ENCODE data around the gene NPR2.

Gene NPR2

DNA sequence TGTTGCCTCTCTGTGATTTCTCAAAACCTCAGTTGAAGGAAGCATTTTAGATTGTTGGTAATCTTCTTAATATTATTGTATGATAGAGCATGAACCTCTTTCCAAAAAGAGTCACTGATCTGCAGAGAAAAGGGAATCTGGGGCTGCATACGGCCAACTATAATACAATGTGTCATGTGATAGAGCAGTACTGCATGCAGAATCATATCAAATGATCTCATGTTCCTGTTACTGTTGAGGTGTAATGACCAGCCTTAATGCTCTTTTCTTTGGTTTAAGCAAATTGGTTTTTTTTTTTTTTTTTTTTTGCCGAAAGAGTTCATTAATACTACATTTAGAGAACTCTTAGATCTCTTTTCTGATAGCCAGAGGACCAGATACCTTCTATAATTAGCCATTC lies 24.4 kb upstream of the NPR2 start:
- DNase-seq = no peak

DNA sequence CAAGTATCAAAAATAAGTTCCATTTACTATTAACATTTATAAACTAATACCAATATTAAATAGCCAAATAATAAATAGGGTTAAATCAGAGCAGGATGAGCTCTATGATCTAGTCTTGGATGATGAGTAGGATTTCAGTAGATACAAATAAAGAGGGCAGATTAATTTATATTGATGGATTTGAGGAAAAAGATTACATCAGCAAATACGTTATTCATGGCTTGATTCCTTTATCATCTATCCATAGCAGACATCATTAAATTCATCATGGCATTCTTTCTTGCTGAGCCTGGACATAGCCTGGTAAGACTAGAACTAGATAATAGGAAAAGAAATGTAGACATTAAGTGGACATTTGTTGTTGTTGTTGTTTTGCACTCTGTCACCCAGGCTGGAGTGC lies 23.9 kb upstream of the NPR2 start:
- DNase-seq = no peak

DNA sequence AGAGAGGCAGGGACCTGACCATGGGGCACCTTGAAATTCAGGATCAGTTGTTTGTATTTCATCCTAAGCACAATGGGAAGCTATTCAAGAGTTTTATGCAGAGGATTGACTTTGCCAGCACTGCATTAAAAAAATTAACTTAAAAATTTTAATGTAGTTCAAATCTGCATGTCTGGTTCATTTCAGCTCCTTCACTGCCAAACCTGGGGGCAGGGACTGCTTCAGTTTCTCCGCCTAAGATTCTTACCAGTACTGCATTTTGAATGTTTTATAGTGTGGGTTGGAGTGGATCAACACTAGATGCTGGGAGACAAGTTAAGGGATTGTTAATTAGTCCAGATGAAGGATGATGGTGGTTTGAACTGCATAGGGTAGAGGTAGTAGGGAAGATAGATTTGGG lies 21.6 kb upstream of the NPR2 start:
- no peak for DNase-seq

DNA sequence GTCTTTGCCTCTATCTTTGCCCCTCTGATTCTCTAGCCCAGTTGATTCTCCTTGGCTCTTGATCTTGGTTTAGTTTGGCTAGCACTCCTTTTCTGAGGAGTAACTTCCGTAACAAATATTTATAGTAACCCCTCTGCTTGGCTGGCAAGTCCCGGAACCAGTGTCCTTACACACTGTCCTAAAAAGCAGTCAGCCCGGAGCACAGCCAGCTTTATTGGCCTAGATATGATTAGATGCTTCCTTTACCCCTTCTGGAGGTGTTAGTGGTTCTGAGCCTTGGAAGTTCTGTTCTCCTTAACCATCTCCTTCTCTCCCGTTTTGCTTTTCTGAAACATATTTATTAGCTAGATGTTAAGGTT lies 20.3 kb upstream of the NPR2 start:
- DNase-seq = no peak

DNA sequence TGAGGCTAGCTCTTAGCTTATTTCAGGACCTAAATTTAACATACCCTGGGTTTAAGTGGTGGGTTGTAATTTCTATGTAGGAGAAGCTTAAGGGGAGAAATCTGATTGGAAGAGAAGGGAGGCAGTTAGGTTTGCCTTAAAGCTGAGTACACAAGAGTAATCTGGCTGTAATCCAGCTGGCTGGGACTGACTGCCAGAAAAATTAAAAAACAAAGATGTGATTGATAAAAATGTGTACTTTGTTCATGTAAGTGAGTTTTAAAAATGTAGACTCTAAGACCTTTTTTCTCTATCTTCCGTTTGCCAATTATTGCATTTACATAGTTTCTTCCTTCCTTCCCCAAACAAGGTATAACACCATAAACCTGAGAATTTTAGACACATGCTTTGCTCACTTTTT lies 19.9 kb upstream of the NPR2 start:
- DNase-seq = peak; percentile 20

DNA sequence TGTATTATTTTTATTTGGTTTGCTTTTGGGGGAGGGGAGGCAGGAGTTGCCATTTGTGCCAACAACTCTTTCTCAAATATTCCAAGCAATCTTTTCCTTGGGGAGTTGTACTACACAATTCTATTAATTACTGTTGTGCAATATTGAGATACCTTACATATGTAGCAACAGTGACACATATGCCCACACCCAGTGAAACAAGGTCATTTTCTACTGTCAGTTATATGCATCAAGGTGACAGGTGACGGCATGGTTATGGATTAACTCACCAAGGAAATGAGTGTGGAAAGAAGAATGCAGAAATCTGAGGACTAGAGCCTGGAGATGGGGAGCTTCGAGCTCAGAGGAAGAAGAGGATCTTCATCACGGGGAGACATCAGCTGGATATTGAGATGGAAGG lies 19.4 kb upstream of the NPR2 start:
- DNase-seq = no peak

DNA sequence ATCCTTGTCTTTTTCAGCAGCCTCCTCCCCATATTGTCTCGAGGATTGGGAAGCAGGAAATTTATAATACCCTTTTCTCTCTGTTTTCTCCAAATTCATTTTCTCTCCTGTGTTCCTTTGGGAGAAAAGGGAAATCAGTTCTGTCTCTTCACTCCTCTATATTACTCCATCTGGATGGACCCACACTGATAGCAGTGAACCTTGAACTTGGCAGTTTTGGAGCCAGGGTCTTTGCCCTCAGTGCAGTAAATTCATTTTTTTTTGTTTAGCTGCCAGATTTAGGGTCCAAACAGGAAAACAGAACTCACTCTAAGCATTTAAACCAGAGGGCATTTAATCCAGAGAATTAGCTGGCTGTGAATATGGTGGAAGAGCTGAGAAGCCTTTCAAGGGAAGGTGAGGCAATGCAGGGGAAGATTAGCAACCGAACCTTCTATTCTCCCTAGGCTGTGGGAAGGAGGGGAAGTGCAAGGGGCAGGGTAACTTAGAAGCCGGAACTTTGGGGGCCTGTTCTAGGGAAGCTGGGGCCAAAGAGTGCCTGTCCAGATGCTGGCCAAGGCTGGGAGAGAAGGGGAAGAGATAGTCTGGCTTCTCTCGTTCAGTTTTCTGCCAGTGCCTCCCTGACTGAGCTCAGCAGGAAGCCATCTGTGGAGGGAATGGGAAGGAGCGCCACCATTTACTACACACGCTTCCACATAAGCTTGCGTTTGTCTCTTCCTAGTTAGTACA lies 16.3 kb upstream of the NPR2 start:
- peak; percentile 21 for DNase-seq

DNA sequence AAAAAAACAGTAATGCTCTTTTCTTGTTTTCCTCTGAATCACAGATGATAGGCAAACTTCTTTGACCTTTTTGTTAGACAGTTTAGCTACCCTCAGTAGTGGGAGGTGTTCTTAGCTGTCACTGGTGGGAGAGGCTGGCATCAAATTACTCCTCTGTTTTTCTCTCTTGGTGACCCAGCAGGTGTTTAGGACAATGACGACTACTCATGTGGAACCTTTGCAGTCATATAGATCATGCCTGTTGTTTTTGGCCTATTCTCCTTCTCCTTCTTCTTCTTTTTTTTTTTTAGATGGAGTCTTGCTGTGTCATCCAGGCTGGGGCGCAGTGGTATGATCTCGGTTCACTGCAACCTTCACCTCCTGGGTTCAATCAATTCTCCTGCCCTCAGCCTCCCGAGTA lies 15.4 kb upstream of the NPR2 start:
- peak; percentile 76 for DNase-seq

DNA sequence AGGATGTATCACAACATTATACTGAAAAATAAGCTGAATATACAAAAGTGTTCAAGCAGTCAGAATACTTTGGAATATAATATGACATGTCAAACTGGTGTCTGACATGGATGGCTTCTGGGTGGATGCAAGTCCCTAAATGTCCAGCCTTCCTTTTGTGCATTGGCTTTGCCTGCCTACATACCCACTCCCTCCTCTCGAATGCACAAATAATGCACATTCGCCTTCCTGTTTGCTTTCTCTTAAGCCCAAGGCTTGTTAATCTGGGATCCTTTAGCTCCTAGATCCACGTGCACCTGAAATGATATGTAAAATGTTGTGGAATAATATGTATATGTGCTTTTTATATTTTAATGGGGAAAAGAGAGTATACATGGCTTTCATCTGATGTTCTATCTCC lies 12.9 kb upstream of the NPR2 start:
- peak; percentile 24 for DNase-seq

DNA sequence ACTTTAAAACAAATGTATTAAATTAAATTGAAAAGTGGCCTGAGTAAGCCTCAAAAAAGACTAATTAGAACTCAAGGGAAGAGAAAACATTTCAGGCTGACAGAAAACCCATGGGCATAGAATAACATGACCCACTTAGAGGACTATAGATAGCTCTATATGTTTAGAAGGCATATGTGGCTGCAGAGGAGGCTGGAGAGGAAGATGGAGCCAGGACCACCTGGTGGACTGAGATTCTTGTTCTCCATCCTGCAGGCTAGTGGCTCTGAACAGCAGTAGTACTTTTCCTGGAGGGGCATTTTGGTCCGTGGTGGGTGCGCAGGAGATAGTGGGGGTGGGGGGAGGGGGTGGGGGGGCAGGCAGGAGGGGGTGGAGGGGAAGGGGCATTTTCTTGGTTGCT lies 10.3 kb upstream of the NPR2 start:
- DNase-seq = no peak

DNA sequence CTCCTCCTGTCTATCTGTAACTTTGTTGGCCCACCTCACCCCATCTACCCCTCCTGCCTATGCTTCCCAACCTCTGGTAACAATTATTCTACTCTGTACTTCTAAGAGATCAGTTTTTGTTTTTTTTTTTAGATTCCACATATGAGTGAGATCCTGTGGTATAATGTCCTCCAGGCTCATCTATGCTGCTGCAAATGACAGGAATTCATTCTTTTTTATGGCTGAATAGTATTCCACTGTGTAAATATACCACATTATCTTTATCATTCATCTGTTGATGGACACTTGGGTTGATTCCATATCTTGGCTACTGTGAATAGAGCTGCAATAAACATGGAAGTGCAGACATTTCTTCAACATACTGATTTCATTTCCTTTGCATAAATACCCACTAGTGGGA lies 8.0 kb upstream of the NPR2 start:
- DNase-seq = no peak

DNA sequence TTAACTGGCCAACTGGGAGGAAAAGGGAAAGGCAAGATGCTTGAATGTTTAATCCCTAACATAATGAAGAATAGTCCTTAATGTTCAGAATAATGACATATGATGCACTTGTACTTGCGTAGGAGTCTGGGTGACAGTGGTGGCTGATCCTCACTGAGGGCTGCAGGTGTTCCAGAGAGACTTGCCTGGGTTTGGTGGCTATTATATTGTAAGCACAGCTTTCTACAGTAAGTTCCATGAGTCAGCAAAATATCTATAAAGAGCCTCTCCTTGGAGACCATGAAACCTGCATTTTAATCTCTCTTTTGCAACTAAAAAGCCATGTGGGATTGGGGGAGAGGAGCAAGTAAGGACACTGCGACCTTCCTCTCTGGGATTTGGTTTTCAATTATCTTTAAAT lies 1.9 kb upstream of the NPR2 start:
- DNase-seq = peak; percentile 8

DNA sequence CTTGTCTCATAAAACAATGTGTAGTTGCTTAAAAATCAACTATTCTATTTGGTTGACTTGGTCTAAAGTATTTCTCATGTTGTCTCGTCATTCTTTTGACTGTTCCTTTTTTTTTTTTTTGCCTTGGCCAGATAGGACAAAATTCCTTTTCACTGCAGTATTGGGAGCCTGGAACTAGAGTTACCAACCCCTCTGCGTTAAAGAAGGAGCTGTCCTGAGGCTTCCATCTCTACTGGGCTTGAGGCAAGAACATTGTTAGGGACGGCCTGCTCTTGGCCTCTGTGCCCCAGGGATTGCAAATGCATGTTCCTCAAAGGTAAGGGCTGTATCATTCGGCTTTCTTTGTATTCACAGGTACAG lies 1.4 kb upstream of the NPR2 start:
- no peak for DNase-seq

DNA sequence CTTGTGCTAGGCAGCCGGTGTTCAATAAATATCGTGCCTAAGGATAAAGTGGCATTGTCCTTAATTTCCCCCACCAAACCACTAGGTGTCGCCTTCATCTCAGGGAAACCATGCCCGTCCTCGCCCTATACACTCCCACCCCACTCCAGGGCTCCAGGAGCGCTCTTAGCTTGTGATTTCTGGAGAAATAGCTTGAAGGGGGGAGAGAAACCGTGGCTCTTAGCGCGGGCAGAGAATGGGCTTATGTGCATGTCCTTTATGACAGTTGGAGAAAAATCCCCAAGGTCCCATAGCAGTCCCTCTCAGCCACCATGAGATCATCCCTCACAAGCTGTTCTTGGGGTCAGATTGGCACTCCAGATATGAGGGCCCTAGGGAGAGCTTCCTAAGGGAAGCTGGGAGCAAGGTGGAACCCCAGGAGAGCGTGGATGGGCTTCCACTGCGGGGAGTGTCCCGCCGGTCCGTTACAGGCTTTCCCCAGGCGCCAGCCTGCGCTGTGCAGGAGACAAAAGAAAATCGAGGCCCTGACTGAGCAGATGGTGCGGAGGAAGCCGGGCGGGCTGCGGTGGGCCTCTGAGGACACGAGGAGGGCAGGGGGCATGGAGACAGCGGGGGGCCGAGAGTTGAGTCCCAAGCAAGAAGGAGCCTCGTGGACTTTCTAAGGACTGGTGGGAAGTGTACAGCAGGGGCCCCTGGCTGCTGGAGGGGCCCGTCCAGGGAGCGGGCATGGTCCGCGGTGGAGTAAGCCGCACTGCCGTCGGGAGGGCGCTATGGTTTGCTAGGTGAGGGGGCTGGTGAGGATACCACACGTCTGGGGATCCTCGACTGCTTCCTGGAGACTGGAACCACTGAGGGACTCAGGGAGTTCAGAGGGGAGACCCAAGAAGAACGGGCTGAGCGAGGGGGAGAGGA lies 750 bp upstream of the NPR2 start:
- DNase-seq = peak; percentile 45

DNA sequence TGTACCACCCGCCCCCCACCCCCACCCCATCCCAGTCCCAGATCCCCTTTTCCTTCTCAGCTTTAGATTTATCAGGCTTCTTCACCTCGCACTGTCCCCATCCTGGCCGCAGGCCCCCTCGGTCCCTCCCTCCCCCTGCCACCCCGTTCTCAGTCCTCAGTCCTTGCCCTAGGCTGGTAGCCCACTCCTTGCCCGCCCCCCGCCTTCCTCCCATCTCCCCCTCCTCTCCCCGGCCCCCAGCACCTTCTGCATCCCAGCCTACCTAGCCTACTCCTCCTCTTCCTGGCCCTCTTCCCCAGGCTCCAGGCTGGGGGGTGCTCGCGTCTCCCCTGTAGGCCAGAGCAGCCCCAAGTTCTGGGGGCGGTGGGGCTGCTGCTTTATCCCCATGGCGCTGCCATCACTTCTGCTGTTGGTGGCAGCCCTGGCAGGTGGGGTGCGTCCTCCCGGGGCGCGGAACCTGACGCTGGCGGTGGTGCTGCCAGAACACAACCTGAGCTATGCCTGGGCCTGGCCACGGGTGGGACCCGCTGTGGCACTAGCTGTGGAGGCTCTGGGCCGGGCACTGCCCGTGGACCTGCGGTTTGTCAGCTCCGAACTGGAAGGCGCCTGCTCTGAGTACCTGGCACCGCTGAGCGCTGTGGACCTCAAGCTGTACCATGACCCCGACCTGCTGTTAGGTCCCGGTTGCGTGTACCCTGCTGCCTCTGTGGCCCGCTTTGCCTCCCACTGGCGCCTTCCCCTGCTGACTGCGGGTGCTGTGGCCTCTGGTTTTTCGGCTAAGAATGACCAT lies 828 bp downstream of the NPR2 start:
- DNase-seq = no peak

DNA sequence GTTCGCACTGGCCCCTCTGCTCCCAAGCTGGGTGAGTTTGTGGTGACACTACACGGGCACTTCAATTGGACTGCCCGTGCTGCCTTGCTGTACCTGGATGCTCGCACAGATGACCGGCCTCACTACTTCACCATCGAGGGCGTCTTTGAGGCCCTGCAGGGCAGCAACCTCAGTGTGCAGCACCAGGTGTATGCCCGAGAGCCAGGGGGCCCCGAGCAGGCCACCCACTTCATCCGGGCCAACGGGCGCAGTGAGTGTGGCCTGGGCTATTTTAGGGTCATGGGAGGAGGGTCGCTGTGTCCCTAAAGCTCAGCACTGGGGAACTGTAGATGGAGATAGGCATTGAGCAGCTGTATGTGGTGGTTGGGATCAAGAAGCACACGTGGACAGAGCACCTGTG lies 1.4 kb downstream of the NPR2 start:
- DNase-seq = no peak

DNA sequence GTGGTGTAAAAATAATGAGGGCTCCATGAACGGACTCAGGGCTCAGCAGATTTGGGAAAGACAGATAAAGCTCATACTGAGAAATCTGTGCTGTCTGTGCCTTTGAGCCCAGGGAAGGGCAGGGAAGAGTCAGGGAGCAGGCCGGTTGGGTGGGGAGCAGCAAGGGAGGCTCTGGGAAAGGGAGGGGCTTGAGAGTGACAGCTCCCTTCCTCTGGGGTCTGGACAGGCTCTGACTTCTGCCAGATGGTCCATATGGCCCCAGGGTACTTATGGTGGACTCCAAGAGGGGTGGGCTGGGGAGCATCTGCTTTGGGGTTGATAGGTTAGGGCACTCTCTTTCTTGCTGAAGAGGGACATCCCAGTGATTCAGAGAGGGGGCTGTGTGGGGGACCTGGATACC lies 2.1 kb downstream of the NPR2 start:
- no peak for DNase-seq

DNA sequence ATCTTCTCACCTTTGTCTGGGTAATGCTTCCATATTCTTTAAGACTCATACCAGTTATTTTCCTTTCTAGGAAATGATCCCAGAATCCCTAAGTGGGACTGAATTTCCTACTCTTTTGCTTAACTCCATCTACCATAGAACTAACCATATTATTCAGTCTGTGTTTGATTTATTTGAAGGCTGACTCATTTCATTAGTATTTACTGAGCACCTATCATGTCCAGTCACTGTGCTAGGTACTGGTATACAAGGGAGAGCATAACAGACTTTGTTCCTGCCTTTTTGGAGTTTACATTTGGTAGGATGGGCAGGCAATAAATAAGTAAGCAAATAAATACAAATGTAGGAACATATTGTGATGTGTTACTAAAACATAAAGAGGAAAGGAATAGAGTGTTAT lies 4.3 kb downstream of the NPR2 start:
- no peak for DNase-seq

DNA sequence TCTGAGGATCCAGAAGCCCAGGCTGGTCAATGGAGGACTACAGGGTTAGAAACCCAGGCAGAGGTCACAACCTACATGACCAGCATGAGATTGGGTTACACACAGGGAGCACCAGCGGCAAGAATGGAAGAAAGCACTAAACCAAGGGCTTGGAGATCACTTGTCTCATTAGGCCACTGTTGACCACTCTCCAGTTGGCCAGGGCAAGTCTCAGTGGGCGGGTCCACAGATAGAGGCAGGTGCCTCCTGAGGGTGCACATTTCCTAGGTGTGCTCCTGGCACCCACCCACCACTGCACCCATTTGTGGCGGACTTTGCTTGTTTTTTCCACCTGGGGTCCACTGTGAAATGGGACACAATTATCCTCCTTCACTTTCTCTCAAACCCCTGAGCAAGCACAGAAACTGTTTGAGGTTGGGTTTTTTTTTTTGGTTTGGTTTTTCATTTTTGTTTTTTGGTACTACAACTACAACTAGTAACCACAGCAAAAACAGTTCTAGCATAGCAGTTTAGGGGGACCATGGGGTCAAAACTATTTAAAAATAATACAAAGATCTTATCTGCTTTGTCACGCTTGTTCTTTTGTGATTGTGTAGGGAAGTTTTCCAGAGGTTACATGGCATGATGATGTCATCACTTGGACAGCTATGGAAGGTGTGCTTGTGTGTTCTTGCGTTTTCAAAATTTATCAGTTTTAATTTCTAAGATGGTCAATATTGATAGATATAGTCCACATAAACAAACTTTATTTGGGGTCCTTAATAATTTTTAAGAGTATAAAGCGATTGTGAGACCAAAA lies 6.1 kb downstream of the NPR2 start:
- DNase-seq = no peak

DNA sequence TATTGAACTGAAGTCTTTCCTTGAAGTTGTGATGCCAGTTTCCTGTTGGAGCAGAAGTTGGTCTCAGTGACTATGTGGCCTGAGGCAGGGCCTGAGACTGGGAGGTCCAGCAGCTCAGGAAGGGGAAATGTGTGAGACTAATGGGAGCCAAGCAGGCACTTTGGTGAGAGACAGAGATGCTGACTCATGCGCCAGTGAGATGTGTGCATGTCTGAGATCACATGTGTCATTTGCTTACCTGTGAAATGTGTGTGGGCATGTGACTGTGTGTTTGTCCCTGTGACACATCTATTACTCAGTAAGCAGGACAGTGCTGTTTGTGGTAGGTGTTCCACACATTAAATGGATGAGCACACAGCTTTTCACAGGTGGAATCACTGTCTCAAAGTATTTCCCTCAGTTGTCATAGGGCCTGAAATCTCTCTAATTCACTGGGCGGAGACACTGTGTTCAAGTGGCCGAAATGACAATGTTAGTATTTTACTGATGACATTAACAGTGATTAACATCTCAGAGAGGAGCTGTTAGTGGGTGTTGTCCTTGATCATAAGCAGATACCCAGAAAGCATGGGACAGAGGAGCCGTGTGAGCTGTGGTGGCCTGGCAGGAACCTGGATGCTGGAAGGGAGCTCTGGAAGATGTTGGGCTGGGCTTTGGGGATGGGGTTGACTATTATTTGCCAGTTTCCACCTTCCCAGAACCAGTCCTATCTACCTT lies 7.4 kb downstream of the NPR2 start:
- no peak for DNase-seq

DNA sequence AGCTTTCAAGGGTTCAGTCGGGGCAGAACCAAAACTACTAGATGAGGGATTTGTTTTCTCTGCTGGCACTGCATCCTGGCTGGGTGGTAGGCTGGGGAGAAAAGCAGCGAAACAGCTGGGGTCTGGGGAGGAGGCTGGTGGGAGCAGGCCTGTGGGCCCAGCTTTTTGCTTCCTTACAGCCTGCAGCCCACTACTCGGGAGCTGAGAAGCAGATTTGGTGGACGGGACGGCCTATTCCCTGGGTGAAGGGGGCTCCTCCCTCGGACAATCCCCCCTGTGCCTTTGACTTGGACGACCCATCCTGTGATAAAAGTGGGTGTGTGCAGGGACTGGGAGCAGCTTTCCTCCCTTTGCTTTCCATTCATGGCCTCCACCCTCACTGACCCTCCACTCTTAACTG lies 9.1 kb downstream of the NPR2 start:
- DNase-seq = no peak

All from NCI-H510A treated with DMSO at 0.1 percent for 48 hours (cell line).